Measurements from ENCODE around the gene LYST.
"Not testable (repeated sequence)": the region's sequence is repeated elsewhere in the genome, so short reads cannot be mapped to it uniquely, and the experiment has no call there.

LYST gene

GRCh38 chr1:235628316-235629005 lies 238.2 kb downstream of the LYST start:
- no peak for DNase-seq

- no peak for DNase-seq
These were observed 240.9 kb downstream of the LYST start for GRCh38 chr1:235625831-235626230.

GRCh38 chr1:235625340-235625739 lies 241.4 kb downstream of the LYST start:
- no peak for DNase-seq

GRCh38 chr1:235624721-235625333 lies 241.9 kb downstream of the LYST start:
- no peak for DNase-seq

GRCh38 chr1:235622936-235623779 lies 243.5 kb downstream of the LYST start:
- DNase-seq = no peak

GRCh38 chr1:235619149-235619548 lies 247.6 kb downstream of the LYST start:
- DNase-seq = not testable (repeated sequence)

GRCh38 chr1:235617808-235618207 lies 248.9 kb downstream of the LYST start:
- no peak for DNase-seq

GRCh38 chr1:235617140-235617539 lies 249.6 kb downstream of the LYST start:
- no peak for DNase-seq

- DNase-seq = no peak
These were observed 252.2 kb downstream of the LYST start for GRCh38 chr1:235614442-235614954.

GRCh38 chr1:235613602-235614001 lies 253.1 kb downstream of the LYST start:
- DNase-seq = no peak

- no peak for DNase-seq
These were observed 253.9 kb downstream of the LYST start for GRCh38 chr1:235612761-235613160.
